Right renal pelvis (tissue), 4 donors: ENCODE measurements around the gene FRMD4A. TPM values are rescaled to one million over a fixed set of nuclear protein-coding genes. Genes with fewer than 3 reads are reported as not detected.
"Not testable (repeated sequence)": the region's sequence is repeated elsewhere in the genome, so short reads cannot be mapped to it uniquely, and the experiment has no call there.

Source experiments
- DNase-seq, 4 donors: peaks; one replicate each; pipeline ENCODE4 v3.0.0-alpha.2; 2013; ENCODE audit warnings: low read depth in 4 of 4, low spot score in 3 of 4, missing footprints in 1 of 4
- polyA plus RNA-seq, 4 donors: library from polyadenylated mRNA; unstranded; fragments of 120-200 nt; gene quantifications; one replicate each; pipeline ENCODE4 v1.2.1, GENCODE V29; 2013; ENCODE audit not compliant: insufficient read length in 4 of 4

The FRMD4A gene
- polyA plus RNA-seq, 4 donors = 76.2 to 81.0 (median 78.2) TPM

DNA sequence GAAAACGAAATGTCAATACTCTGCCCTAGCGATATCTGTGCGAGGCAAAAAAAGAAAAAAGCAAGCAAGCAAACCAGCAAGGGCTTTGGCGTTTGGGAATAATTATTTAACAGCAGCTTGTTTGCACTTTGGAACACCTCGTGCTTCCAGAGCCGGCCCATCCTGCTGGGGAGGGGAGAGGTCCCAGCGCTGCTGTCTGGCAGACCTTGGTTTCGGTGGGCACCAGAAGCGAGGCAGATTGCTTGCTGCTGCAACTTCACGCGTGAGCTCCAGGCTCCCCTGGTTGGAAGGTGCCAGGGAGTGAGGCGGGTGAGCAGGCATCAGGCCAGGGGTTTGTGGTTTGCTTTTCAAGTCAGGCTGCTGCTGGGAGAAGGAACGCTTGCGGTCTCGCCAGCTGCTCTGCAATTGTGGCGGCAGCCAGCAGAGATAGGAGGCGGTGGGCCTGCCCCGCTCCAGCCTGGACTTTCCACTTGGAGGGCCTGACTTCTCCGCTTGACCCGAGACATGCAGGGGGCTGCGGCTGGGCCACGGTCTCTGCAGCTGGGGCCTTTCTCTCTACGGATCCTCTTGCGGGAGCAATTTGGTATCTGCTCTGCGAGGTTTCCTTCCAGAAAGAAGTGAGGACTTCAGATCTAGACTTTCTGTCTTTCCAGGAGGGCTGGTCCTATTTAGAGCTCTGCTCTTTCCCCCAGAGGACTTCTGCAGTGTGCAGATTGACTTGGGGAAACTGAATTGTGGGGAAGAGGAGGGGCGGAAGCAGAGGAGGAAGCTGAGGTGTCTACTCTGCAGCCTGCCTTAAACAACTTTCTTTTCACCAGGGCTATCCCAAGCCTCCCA is 612.6 kb downstream of the FRMD4A start:
- DNase-seq = no peak

DNA sequence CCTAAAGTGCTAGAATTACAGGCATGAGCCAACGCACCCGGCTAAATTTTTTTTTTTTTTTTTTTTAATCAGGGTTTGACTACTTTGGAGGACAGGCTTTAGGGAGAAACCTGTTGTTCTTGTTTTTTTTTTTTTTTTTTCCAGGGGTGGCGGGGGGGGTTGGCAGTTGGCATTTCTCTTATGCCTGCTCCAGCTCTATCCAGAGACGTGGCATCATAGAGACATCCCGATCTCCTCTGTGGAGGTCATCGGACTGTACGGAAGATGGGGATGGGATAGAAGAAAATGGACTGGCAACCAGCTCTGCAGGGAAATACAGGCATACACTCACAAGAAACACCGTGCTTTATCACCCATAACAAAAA is 613.2 kb downstream of the FRMD4A start:
- no peak for DNase-seq

DNA sequence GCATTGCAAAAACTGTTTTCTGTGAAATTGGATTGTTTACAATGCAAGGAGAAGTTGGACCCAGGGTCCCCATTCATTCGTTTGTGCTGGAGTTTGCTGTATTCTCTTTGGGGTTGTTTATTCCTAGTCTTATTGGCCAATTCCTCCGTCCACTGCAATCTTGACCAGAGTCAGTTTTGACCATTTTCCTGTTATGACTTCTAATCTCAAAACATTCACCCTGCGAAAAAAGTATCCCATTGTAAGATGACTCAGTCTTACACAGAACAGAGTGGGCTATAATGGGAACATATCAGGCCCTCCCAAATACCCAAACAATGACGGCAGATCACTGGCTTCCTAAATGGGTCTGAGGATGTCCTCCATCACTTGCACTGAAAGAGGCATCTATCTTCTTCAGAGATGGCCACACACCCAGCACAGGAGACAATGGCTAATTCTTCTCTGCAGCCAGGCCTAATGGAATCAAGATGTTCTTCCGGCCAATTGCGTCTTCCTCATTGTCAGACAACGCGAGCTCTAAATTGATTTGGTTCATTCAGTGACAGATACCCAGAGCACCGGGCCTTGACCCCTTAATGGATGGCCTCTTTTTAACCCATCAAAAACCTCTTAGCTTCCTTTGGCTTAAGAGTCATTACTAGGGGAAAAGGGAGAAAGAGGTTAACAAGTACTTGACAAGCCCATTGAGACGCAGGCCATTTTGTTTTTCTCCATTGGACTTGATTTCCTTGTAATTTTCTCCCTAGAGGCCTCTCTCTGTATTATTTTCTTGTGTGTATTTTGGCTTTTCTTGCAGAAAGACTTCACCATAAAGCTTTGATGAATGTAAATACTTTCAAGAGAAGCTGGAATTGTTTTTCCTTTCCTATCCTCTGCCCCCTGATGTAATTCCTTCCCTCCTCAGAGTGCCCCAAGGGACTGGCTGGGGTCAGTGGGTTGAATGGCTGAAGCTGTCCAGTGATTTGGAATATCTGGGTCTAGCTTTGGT is 614.3 kb downstream of the FRMD4A start:
- no peak for DNase-seq

DNA sequence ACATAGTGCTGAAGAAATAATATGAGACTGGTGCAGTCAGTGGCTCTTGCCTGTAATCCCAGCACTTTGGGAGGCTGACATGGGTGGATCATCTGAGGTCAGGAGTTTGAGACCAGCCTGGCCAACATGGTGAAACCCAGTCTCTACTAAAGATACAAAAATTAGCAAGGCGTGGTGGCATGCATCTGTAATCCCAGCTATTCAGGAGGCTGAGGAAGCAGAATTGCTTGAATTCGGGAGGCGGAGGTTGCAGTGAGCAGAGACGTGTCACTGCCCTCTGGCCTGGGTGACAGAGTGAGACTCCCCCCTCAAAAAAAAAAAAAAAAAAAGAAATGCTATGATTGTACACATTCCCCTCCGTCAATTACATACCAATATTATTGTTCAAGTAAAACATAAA is 615.1 kb downstream of the FRMD4A start:
- DNase-seq = not testable (repeated sequence)

DNA sequence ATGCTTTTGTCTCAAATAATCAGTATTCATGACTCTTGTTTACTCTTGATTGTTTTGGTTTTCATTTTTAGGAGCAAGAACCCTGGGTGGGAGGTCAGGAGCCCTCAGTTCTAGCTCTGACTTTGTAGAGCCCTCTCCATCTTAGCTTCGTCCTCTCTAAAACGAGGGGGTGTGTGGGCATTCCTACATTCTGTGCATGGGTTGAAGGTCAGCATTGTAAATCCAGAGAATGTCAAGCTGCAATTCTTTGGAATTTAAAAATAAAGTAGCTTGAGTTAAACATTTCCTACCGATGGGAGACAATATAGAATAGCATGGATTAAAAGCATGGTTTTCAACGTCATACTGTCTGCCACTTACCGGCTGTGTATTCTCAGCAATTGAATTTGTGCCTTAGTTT is 615.6 kb downstream of the FRMD4A start:
- DNase-seq = peak in 1 of 4 donors; percentile 59

DNA sequence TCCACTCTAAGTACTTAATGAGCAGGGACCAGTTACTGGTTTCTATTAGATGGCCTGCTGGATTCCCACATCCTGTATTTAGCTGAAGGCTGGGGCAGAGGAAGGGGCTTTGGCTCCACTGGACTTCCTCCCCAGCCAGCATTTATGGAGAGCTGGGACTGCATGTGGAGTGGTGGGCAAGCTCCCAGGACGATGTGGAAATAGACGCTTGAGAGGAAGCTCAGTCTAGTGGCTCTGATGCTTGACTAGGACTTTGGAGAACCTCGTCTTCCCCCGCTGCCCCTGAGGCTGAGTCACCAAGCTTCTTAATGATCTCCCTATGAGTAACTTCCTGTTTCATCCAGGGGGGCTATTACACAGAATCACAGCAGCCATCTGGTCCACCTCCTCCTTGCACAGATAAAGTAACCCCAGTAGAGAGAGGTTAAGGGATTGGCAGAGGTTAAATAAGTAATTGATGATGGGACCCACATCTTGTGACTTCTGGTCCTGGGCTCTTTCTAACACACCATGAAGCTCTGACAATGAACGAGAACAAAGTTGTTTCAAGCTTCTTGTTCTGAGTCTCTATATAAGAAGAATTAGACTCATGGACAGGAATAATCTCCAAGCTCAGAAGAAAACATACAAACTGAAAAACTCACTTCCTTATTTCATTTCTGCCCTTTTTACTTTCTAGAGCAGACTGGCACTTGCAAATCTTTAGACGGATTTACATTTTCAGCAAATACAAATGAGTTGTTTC is 617.7 kb downstream of the FRMD4A start:
- no peak for DNase-seq

DNA sequence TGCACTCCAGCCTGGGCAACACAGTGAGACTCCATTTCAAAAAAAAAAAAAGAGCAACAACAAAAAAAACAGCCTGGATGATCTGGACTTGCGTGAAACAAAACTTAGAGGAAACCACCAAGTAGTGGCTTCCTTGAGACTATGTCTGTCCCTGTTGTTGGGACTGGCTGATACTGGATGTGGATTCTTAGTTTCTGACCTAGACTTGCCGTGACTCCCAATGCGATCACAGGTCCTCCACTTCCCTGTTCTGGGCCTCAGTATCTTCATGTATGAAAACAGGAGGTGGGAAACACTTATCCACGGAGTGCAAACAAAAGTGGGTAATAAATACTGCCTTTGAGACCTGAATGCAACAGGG is 618.3 kb downstream of the FRMD4A start:
- no peak for DNase-seq

DNA sequence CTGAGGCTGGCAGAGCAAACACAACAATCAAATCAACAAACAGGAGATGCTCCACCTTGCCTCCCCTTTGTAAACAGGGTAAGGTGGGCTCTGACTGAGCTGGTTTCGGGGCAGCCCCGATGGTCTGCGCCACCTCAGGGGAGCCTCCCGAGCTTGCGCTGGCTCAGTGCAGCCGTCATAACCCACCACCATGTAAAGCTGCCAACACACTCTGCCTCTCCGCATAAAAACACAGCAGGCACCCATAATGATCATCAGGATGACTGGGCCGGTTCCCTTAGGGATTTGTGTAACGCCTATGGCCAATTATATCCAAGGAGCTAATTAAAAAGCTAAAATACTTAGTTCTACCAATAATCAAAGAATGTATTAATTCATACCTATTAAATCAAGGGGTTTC is 619.4 kb downstream of the FRMD4A start:
- DNase-seq = no peak

DNA sequence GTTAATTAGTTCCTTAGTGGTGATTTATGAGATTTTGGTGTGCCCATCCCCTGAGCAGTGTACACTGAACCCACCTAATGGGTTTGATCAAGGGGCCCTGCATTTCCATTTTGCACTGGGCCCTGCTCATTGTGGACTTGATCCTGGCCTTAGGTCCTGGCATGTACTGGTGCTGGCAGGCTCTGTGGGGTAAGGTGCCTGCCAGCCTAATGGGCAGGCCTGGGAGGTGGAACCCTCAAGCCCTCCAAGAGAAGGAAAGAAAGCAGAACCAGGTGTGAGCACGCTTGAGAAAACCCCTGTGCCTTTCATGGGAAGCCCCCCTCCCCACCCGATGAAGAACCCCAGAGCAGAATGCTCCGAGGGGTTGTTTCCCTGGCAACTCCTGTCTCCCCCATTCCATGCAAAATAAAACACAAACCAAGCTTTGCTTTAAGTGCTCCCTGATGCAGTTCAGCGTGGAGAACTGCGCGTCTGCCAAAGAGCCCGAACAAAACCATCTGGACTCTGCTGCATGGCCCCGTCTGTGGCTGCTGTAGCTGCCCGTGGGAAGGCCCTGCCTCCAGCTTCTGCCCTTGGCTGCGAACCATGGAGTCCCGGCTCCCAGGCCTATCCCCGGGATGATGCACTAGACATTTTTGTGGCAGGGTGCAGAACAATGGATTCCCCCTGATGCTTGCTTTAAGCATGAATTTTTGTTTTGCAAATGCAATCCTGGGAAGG is 620.6 kb downstream of the FRMD4A start:
- no peak for DNase-seq

DNA sequence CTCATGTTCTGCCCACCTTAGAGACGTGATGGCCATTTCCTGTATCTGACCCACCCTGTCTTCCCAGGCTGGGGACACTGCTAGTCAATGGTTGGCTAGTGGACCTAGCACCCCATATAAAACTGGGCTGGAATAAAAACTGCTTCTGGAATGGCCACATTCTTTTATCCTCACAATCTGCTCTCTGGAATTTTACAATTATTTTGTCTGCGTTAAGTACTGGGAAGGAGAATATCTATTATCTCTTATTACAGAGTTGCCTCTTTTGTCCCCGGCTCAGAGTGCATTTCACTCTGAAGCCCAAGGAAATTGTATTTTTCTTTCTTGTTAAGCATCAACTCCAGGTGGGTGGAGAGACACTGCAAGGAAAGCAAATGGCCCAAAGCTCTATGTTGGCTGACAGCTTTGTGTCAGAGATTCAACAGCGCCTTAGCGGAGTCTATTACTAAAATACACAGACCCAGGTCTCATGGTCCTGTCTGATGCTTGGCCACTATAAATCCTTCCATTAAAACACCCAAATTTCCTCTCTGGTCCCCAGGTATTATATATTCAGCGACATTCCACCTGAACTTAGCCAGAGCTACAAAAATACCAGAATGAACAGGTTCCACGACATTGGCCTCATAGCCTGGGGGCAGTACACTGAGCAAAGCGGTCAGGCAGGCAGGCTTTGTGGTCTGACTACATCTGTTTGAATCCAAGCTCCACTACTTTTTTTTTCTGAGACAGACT is 622.3 kb downstream of the FRMD4A start:
- DNase-seq = no peak

DNA sequence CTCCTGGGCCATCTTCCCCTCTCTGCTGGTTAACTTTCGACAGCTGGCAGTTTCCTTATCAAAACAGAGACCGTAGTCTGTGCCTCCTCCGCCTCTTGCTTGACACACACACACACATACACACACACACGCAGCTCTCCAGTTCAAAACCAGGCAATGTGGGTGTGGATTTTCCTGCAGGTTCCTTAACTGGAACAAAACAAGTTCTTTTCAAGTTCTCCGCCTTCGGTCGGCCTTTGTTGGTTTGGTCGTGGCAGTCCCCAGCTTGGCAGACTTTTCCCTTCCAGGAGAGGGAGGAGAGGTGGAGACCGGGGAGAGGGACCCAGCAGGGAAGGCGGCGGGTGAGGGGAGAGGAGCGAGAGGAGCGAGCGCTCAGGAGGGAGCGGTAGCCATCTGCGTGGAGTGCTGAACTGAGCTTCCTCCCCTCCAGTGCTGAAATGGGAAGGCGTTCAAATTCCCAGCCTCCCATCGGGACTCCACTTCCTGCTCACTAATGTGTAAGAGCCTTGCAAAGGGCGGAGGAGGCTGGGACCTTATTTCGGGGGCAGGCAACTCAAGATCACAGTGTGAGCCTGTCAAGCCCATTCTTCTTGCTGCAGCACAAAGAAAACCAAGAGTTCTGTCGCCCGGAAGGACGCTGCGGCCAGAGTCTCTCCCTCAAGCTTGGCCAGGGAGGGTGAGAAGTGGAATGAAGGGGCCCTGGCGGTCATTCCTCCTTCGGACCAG is 623.4 kb downstream of the FRMD4A start:
- peak; percentile 74 to 88 (median 86) for DNase-seq

DNA sequence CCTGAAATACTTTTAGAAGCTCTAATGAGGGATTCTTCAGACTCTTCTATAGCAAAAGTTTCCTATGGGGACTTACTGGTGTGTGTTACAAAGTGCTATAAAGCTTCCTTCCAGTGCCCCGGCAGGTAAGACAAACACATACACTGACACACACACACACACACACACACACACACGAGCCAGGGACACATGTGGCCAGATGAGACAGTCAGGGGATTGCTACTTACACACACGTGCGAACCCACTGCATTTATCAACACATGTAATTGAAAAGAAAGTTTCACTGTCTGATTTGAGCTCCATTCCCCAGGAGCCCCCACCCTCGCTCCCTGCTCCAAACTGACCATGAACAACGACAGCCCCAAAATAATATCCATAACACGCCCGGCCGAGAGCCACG is 624.1 kb downstream of the FRMD4A start:
- DNase-seq = no peak

DNA sequence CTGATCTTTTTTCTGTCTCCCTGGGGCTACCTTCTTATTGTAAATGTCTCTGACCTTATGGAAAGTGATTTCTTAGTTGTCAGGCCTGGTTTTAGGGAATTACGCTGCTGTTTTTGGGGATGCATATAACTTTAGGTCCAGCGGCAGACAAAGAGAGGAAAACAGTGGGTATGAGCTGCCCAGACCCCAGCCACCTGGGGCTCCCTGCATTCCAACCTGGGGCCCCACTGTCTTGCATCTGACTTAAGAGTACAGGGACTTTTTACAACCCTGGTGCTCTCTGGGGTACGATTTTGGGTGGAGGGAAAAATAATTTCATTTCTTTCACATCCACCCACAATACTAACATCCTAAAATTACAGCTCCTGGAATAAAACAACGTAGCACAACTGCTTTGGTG is 624.5 kb downstream of the FRMD4A start:
- no peak for DNase-seq

DNA sequence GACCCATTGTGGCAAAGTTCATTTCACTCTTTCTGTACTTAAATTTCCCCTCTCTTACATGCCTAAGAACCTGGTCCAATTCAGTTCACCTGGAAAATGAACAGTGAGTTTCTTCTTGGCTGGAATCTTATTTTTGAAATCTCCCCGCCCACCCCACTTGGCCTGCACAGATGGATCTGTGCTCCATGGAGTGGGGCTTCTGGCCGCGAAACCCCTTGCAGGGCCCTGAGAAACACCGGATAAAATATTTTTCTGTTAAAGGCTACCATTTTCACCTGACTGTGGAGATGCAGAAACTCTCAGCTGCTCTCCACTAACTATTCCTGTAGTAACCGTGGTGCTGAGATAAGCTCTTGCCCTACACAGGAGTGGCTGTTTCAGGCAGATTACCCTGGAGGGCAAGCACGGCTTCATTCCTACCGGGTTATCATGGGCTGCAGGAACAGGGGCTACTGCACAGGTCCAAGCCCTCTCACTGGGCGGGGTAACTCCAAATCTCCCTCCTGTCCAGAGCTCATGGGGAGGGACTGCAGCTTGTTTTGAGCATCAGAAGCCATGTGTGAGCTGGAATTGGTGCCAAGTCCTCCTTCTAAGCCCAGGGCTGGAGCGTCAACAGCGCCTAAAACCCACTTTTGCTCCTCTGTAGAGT is 625.1 kb downstream of the FRMD4A start:
- DNase-seq = no peak

DNA sequence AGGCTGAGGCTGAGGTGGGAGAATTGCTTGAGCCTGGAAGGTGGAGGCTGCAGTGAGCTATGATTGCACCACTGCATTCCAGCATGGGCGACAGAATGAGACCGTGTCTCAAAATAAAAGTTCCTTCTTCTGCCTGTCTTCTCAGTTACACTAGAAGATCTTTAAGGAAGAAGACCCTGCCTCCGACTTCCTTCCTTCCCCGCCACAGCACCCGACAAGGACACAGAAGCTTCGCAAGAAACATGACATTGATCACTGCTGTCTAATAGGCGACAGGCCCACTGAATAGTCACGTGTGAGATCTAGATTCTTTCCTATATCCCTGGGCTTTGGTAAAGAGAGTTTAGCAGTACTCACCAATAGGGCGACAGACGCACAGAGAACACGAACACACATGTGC is 625.8 kb downstream of the FRMD4A start:
- no peak for DNase-seq

DNA sequence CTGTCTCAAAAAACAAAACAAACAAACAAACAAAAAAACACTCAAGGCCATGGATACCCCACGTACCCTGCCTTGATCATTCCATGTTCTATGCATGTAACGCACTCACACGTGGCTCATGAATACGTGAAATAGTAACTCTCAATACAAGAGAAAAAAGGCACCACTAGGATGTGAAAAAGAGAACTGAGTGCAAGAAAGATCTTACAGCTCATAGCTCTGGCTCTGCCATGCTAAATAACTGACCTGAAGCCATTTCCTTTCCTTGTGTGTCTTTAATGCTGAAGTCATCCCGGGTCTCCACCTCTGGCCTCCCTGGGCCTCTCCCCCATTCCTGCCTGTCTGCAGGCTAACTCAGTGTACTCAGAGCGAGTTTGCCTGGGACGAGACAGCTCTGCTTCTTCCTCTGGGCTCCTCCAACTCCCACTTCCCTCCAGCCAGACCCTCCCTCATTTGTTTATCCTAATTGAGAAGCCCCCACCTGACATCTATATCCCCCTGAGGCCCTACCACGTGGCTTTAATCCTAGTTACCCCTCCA is 626.7 kb downstream of the FRMD4A start:
- DNase-seq = no peak

DNA sequence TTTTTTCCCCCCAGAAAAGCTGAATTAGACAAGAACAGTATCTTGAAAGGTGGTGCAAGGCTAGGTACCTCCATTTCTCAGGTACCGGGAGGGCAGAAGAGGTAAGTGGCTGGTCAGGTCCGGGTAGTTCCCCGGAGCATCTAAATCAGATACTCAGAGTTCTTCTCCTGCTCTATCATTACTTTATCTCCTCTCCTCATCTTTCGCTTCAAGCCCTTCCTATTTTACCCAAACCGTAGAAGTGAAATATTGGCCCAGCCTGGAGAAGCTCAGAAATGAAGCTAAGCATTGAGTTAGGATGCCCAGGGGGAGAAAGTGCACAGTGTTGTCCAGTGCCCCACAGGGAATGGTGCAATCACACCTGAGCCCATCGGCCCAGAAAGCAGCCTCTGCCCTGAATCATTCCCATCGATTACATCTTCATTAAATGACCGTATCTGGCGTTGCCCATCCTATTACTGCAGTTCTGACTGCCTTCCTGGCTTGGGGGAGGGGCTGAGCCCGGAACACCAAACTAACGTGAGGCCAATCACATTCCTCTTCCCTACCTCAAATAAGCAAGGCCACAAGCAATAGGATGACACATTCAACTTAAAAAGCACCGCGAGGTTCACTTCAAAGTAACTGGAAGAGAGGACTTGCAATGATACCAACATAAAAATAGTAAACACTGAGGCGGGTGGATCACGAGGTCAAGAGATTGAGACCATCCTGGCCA is 627.5 kb downstream of the FRMD4A start:
- DNase-seq = no peak
